Liver (tissue), 9 donors: Measurements from ENCODE around the gene KTN1. TPM values are rescaled to one million over a fixed set of nuclear protein-coding genes. Genes with fewer than 3 reads are reported as not detected.

ENCODE experiments used
- DNase-seq: peaks from one replicate; pipeline ENCODE4 v3.0.0-alpha.2; 2017; ENCODE audit warnings: low spot score
- H3K27ac ChIP-seq, 2 donors: one replicate each; pipeline ENCODE4 v1.7.0; 2013; ENCODE audit warnings: inconsistent platforms in 2 of 2, low read length in 2 of 2, control low read depth in 1 of 2, low read depth in 1 of 2, mild to moderate bottlenecking in 1 of 2
- H3K27me3 ChIP-seq, 4 donors: one replicate each; pipeline versions ENCODE4 v1.6.1 to v1.7.0; 2013; ENCODE audit warnings: low read length in 3 of 4, inconsistent platforms in 1 of 4, mild to moderate bottlenecking in 1 of 4, moderate library complexity in 1 of 4; ENCODE audit not compliant: control insufficient read depth in 4 of 4, insufficient read depth in 4 of 4
- H3K36me3 ChIP-seq, 4 donors: one replicate each; pipeline versions ENCODE4 v1.6.1 to v1.7.0; 2013; ENCODE audit warnings: low read length in 3 of 4, mild to moderate bottlenecking in 3 of 4, low read depth in 1 of 4, moderate library complexity in 1 of 4; ENCODE audit not compliant: control insufficient read depth in 4 of 4, insufficient read depth in 3 of 4
- H3K4me1 ChIP-seq, 4 donors: one replicate each; pipeline versions ENCODE4 v1.6.1 to v1.7.0; 2013; ENCODE audit warnings: low read length in 3 of 4, mild to moderate bottlenecking in 3 of 4, moderate library complexity in 1 of 4; ENCODE audit not compliant: control insufficient read depth in 4 of 4, insufficient read depth in 4 of 4
- H3K4me3 ChIP-seq, 3 donors: one replicate each; pipeline versions ENCODE4 v1.6.1 to v1.7.0; 2013; ENCODE audit warnings: low read length in 3 of 3, control low read depth in 1 of 3, low read depth in 1 of 3, mild to moderate bottlenecking in 1 of 3
- H3K9ac ChIP-seq, 2 donors: one replicate each; pipeline ENCODE4 v1.7.0; 2013; ENCODE audit warnings: low read length in 2 of 2, mild to moderate bottlenecking in 2 of 2, moderate library complexity in 2 of 2, control low read depth in 1 of 2, low read depth in 1 of 2
- H3K9me3 ChIP-seq, 4 donors: one replicate each; pipeline versions ENCODE4 v1.6.1 to v1.7.0; 2013; ENCODE audit warnings: low read length in 3 of 4; ENCODE audit not compliant: control insufficient read depth in 4 of 4
- ATF3 ChIP-seq: IDR thresholded peaks from 2 replicates; pipeline ENCODE4 v1.6.1; 2016; ENCODE audit warnings: antibody characterized with exemption
- CTCF ChIP-seq: fragments of 150-350 bp; IDR thresholded peaks from 2 replicates; pipeline ENCODE4 v1.5.1; 2017; ENCODE audit warnings: improper control_type of control experiment, low read depth, low read length; ENCODE audit not compliant: missing input control
- EGR1 ChIP-seq, 2 donors: IDR thresholded peaks; 2 replicates each; pipeline ENCODE4 v1.6.1; 2016 to 2018; ENCODE audit warnings: antibody characterized with exemption in 2 of 2, low read depth in 2 of 2
- FOXA1 ChIP-seq: IDR thresholded peaks from 2 replicates; pipeline ENCODE4 v1.6.1; 2016; ENCODE audit warnings: antibody characterized with exemption
- FOXA2 ChIP-seq: IDR thresholded peaks from 2 replicates; pipeline ENCODE4 v1.6.1; 2016; ENCODE audit warnings: antibody characterized with exemption
- GABPA ChIP-seq, 2 donors: IDR thresholded peaks in 1 of 2; conservative IDR thresholded peaks in 1 of 2; 2 replicates each; pipeline ENCODE4 v1.6.1; 2016; ENCODE audit warnings: antibody characterized with exemption in 2 of 2, mild to moderate bottlenecking in 1 of 2, moderate library complexity in 1 of 2
- HNF4A ChIP-seq, 2 donors: conservative IDR thresholded peaks; 2 replicates each; pipeline ENCODE4 v1.6.1; 2016; ENCODE audit warnings: antibody characterized with exemption in 2 of 2, mild to moderate bottlenecking in 2 of 2
- HNF4G ChIP-seq: IDR thresholded peaks from 2 replicates; pipeline ENCODE4 v1.6.1; 2016; ENCODE audit warnings: antibody characterized with exemption
- JUND ChIP-seq, 2 donors: IDR thresholded peaks; 2 replicates each; pipeline ENCODE4 v1.6.1; 2016; ENCODE audit warnings: antibody characterized with exemption in 2 of 2
- MAX ChIP-seq: IDR thresholded peaks from 2 replicates; pipeline ENCODE4 v1.6.1; 2016; ENCODE audit warnings: antibody characterized with exemption
- NR2F2 ChIP-seq: IDR thresholded peaks from 2 replicates; pipeline ENCODE4 v1.6.1; 2016; ENCODE audit warnings: antibody characterized with exemption
- RAD21 ChIP-seq, 2 donors: IDR thresholded peaks; 2 replicates each; pipeline ENCODE4 v1.6.1; 2016; ENCODE audit warnings: antibody characterized with exemption in 2 of 2, mild to moderate bottlenecking in 2 of 2
- REST ChIP-seq: IDR thresholded peaks from 2 replicates; pipeline ENCODE4 v1.6.1; 2016; ENCODE audit warnings: antibody characterized with exemption, mild to moderate bottlenecking
- RXRA ChIP-seq, 2 donors: IDR thresholded peaks; 2 replicates each; pipeline ENCODE4 v1.6.1; 2017 to 2018; ENCODE audit warnings: antibody characterized with exemption in 2 of 2, mild to moderate bottlenecking in 1 of 2
- SP1 ChIP-seq: IDR thresholded peaks from 2 replicates; pipeline ENCODE4 v1.6.1; 2018; ENCODE audit warnings: antibody characterized with exemption, mild to moderate bottlenecking
- TAF1 ChIP-seq: conservative IDR thresholded peaks from 2 replicates; pipeline ENCODE4 v1.6.1; 2016; ENCODE audit warnings: antibody characterized with exemption, mild to moderate bottlenecking
- YY1 ChIP-seq: IDR thresholded peaks from 2 replicates; pipeline ENCODE4 v1.6.1; 2016; ENCODE audit warnings: antibody characterized with exemption, mild to moderate bottlenecking
- ZBTB33 ChIP-seq: IDR thresholded peaks from 2 replicates; pipeline ENCODE4 v1.6.1; 2016; ENCODE audit warnings: antibody characterized with exemption
- WGBS: extraction: QIAGEN DNeasy Blood & Tissue Kit; methylation state at CpG from one replicate; pipeline ENCODE4 v1.1.7; 2013; 5-methylcytosine and 5-hydroxymethylcytosine counted together
- polyA plus RNA-seq, 2 donors: library from polyadenylated mRNA; stranded (reverse) in 1 of 2; unstranded in 1 of 2; fragments of 200-250 nt in 1 of 2; fragments of >200 nt in 1 of 2; fragmentation: Nextera tagmentation in 1 of 2; extraction: Ambion mirVana in 1 of 2; gene quantifications; one replicate each; pipeline versions ENCODE4 v1.2.1 to v1.2.3, GENCODE V29; 2013 to 2015
- total RNA-seq, 2 donors: library from RNA; depleted of rRNA; stranded (reverse); fragments of >200 nt; gene quantifications; one replicate each; pipeline ENCODE4 v1.2.3, GENCODE V29; 2014
- donor health status: healthy.
- donor health status: healthy.
- donor health status: healthy.
- donor health status: healthy.
- donor health status: healthy.

Gene KTN1
- total and polyA plus RNA-seq, 4 donors: 34.9 to 141 (median 59.6) TPM

- no peak for DNase-seq
- no peak overlapping the region for H3K9ac ChIP-seq
- no peak overlapping the region for H3K4me3 ChIP-seq
- no peaks in the 10 kb centered on the region for H3K4me1 ChIP-seq
- H3K36me3 ChIP-seq: peaks cover 5 to 35% (median 24%) of the 10 kb centered on the region in 4 donors
- WGBS: 96% methylated on average over 8 of the region's 8 CpGs
- no peak for TF ChIP-seq REST
- TF ChIP-seq NR2F2: no peak
- TF ChIP-seq FOXA1: no peak
- no peak for TF ChIP-seq FOXA2
- TF ChIP-seq GABPA (IDR thresholded peaks at IDR 0.05 in 1 of 2, conservative IDR thresholded peaks at IDR 0.05 in 1 of 2): no peak
- no peak for TF ChIP-seq ATF3
- no peak for TF ChIP-seq TAF1
- TF ChIP-seq RAD21 (IDR thresholded peaks at IDR 0.05): no peak
- TF ChIP-seq YY1: no peak
- no peak for TF ChIP-seq SP1
- TF ChIP-seq CTCF: no peak
- TF ChIP-seq EGR1 (IDR thresholded peaks at IDR 0.05; ENCODE audit: low read depth in 2 of 2): no peak
- TF ChIP-seq JUND (IDR thresholded peaks at IDR 0.05): no peak
- no peak for TF ChIP-seq ZBTB33
- TF ChIP-seq MAX: no peak
- no peak for TF ChIP-seq HNF4G
- TF ChIP-seq RXRA (IDR thresholded peaks at IDR 0.05): no peak
- TF ChIP-seq HNF4A (conservative IDR thresholded peaks at IDR 0.05): no peak
- no peak overlapping the region for H3K27ac ChIP-seq
- no peaks in the 10 kb centered on the region for H3K9me3 ChIP-seq
- H3K27me3 ChIP-seq: no peaks in the 10 kb centered on the region
These were observed 105.1 kb downstream of the KTN1 start for GRCh38 chr14:55684956-55685584.
